HepG2 (cell line): ENCODE data around the gene BTBD7. TPM values are rescaled to one million over a fixed set of nuclear protein-coding genes. Genes with fewer than 3 reads are reported as not detected.
A peak's percentile ranks its signal among the peaks of the same experiment; 100 is the strongest.

Experiments used
- ATAC-seq: fragments of 200-7000 bp; cut with Tn5 transposase; 3 replicates; pipeline ENCODE4 v1.9.1; 2020; ENCODE audit warnings: mild to moderate bottlenecking, moderate library complexity
- BruUV-seq: library from RNA; stranded (reverse); fragments of 400-500 nt; replicated peaks from 2 replicates; lab custom pipeline; 2021; lab: Mats Ljungman, UMichigan
- CTCF ChIA-PET: fragments of 300-600 bp; formaldehyde crosslinking; extraction: SDS; loops from one replicate; lab custom pipeline; 2021; ENCODE audit warnings: low total read pairs, inconsistent platforms, low intra/inter-chr PET ratio; lab: Yijun Ruan, JAX
- POLR2A ChIA-PET: fragments of 350-600 bp; sonication (Branson Sonifier 250); formaldehyde crosslinking; loops from one replicate; lab custom pipeline; 2020; ENCODE audit warnings: antibody characterized with exemption, inconsistent platforms; lab: Yijun Ruan, JAX
- DNase-seq: peaks from one replicate; pipeline ENCODE4 v3.0.0-alpha.2; 2015; ENCODE audit warnings: low spot score
- FAIRE-seq: peaks from 3 replicates; lab custom pipeline; 2011; peaks lifted over from hg19 to GRCh38; lab: Jason Lieb, UNC
- H2AFZ ChIP-seq: one replicate; pipeline ENCODE4 v1.6.1; 2011; ENCODE audit warnings: low read length, inconsistent platforms
- H3K27ac ChIP-seq: fragments of 300-600 bp; 3 replicates; pipeline ENCODE4 v1.8.0; 2011; ENCODE audit warnings: mixed run types, mild to moderate bottlenecking, mixed read lengths, low read length, inconsistent platforms; ENCODE audit not compliant: insufficient read depth; ENCODE audit errors: extremely low read length
- H3K27me3 ChIP-seq, 2 experiments: fragments of 200-600 bp in 1 of 2; 2 replicates in 1 of 2; 3 replicates in 1 of 2; pipeline versions ENCODE4 v1.6.0 to v1.8.0; 2011; ENCODE audit warnings: low read length in 2 of 2, mild to moderate bottlenecking in 2 of 2, moderate library complexity in 2 of 2, inconsistent platforms in 1 of 2; ENCODE audit not compliant: insufficient read depth in 2 of 2, control insufficient read depth in 1 of 2
- H3K36me3 ChIP-seq, 2 experiments: fragments of 200-600 bp in 1 of 2; replicated peaks in 1 of 2; 2 replicates in 1 of 2; 3 replicates in 1 of 2; pipeline versions ENCODE4 v1.5.1 to v1.8.0; 2011; ENCODE audit warnings: low read length in 2 of 2, inconsistent platforms in 1 of 2; ENCODE audit not compliant: insufficient read depth in 2 of 2, control insufficient read depth in 1 of 2
- H3K4me1 ChIP-seq: 2 replicates; pipeline ENCODE4 v1.5.1; 2012; ENCODE audit warnings: low read length, inconsistent platforms; ENCODE audit not compliant: insufficient read depth
- H3K4me2 ChIP-seq: 2 replicates; pipeline ENCODE4 v1.6.0; 2011; ENCODE audit warnings: low read depth, low read length, inconsistent platforms
- H3K4me3 ChIP-seq, 3 experiments: fragments of 200-600 bp in 1 of 3; sonication (generic), shearing (Covaris generic) in 1 of 3; replicated peaks in 1 of 3; 2 replicates each; pipeline ENCODE4 v1.5.1; 2011 to 2016; ENCODE audit warnings: low read length in 3 of 3, inconsistent platforms in 2 of 3, low read depth in 2 of 3, mild to moderate bottlenecking in 2 of 3, control low read depth in 1 of 3, mixed read lengths in 1 of 3; ENCODE audit not compliant: insufficient read depth in 1 of 3
- H3K79me2 ChIP-seq: one replicate; pipeline ENCODE4 v1.6.1; 2011; ENCODE audit warnings: low read length, inconsistent platforms; ENCODE audit not compliant: insufficient read depth
- H3K9ac ChIP-seq: 2 replicates; pipeline ENCODE4 v1.6.0; 2011; ENCODE audit warnings: mild to moderate bottlenecking, low read depth, low read length, inconsistent platforms; ENCODE audit not compliant: insufficient read depth
- H3K9me3 ChIP-seq: 2 replicates; pipeline ENCODE4 v1.5.1; 2012; ENCODE audit warnings: mild to moderate bottlenecking, low read length
- H4K20me1 ChIP-seq: 2 replicates; pipeline ENCODE4 v1.6.0; 2011; ENCODE audit warnings: inconsistent platforms, mild to moderate bottlenecking, low read length, moderate library complexity; ENCODE audit not compliant: insufficient read depth
- BCL3 ChIP-seq: sonication (generic); formaldehyde crosslinking; IDR thresholded peaks from 2 replicates; pipeline ENCODE4 v1.5.1; 2020; ENCODE audit warnings: mild to moderate bottlenecking, missing genetic modification reagents, moderate library complexity
- GZF1 ChIP-seq: sonication (generic); formaldehyde crosslinking; IDR thresholded peaks from 2 replicates; pipeline ENCODE4 v1.5.1; 2020; ENCODE audit warnings: mild to moderate bottlenecking, missing genetic modification reagents
- HDAC2 ChIP-seq: sonication (generic); formaldehyde crosslinking; IDR thresholded peaks from 2 replicates; pipeline ENCODE4 v1.4.0; 2020; ENCODE audit warnings: missing genetic modification reagents
- HOXA5 ChIP-seq: sonication (generic); formaldehyde crosslinking; IDR thresholded peaks from 2 replicates; pipeline ENCODE4 v1.4.0; 2020; ENCODE audit warnings: missing genetic modification reagents
- JARID2 ChIP-seq: sonication (generic); formaldehyde crosslinking; IDR thresholded peaks from 2 replicates; pipeline ENCODE4 v1.8.1; 2023; ENCODE audit warnings: missing genetic modification reagents, inconsistent platforms; ENCODE audit not compliant: insufficient replicate concordance
- JUNB ChIP-seq: sonication (generic); formaldehyde crosslinking; IDR thresholded peaks from 2 replicates; pipeline ENCODE4 v1.8.0; 2022; ENCODE audit warnings: missing genetic modification reagents, mild to moderate bottlenecking, borderline replicate concordance
- KLF6 ChIP-seq: IDR thresholded peaks from 2 replicates; pipeline ENCODE4 v1.8.0; 2016; ENCODE audit warnings: missing biosample characterization, missing genetic modification reagents
- MZF1 ChIP-seq: sonication (generic); formaldehyde crosslinking; IDR thresholded peaks from 2 replicates; pipeline ENCODE4 v1.8.1; 2023; ENCODE audit warnings: mild to moderate bottlenecking, missing genetic modification reagents, borderline replicate concordance
- NCOR1 ChIP-seq: fragments of 200-600 bp; sonication (generic); IDR thresholded peaks from 2 replicates; pipeline ENCODE4 v1.7.0; 2017; ENCODE audit warnings: antibody characterized with exemption, low read length, borderline replicate concordance
- NFKBIZ ChIP-seq: IDR thresholded peaks from 2 replicates; pipeline ENCODE4 v1.6.1; 2018; ENCODE audit warnings: missing genetic modification reagents, missing compliant biosample characterization
- PAX8 ChIP-seq: sonication (generic); formaldehyde crosslinking; IDR thresholded peaks from 2 replicates; pipeline ENCODE4 v1.8.0; 2022; ENCODE audit warnings: mild to moderate bottlenecking, missing genetic modification reagents, borderline replicate concordance
- REL ChIP-seq: sonication (generic); formaldehyde crosslinking; conservative IDR thresholded peaks from 2 replicates; pipeline ENCODE4 v1.8.0; 2022; ENCODE audit warnings: mild to moderate bottlenecking, missing genetic modification reagents, moderate library complexity
- SALL2 ChIP-seq: sonication (generic); formaldehyde crosslinking; IDR thresholded peaks from 2 replicates; pipeline ENCODE4 v1.8.1; 2023; ENCODE audit warnings: mild to moderate bottlenecking, missing genetic modification reagents, inconsistent platforms
- SNAPC2 ChIP-seq: sonication (generic); formaldehyde crosslinking; IDR thresholded peaks from 2 replicates; pipeline ENCODE4 v1.8.1; 2022; ENCODE audit warnings: mild to moderate bottlenecking, missing genetic modification reagents
- ZFP36L1 ChIP-seq: sonication (generic); formaldehyde crosslinking; IDR thresholded peaks from 2 replicates; pipeline ENCODE4 v1.8.0; 2022; ENCODE audit warnings: mild to moderate bottlenecking, missing genetic modification reagents, moderate library complexity
- ZMYM3 ChIP-seq: sonication (generic); formaldehyde crosslinking; IDR thresholded peaks from 2 replicates; pipeline ENCODE4 v1.5.1; 2020; ENCODE audit warnings: mild to moderate bottlenecking, missing genetic modification reagents
- ZNF362 ChIP-seq: sonication (generic); formaldehyde crosslinking; IDR thresholded peaks from 2 replicates; pipeline ENCODE4 v1.4.0; 2020; ENCODE audit warnings: missing genetic modification reagents, mild to moderate bottlenecking, borderline replicate concordance
- ZNF446 ChIP-seq: sonication (generic); formaldehyde crosslinking; IDR thresholded peaks from 2 replicates; pipeline ENCODE4 v1.5.0; 2020; ENCODE audit warnings: mild to moderate bottlenecking, missing genetic modification reagents
- ZNF552 ChIP-seq: sonication (generic); formaldehyde crosslinking; IDR thresholded peaks from 2 replicates; pipeline ENCODE4 v1.9.0; 2022; ENCODE audit warnings: missing genetic modification reagents, mild to moderate bottlenecking, borderline replicate concordance
- ZNF570 ChIP-seq: sonication (generic); formaldehyde crosslinking; IDR thresholded peaks from 2 replicates; pipeline ENCODE4 v1.4.0; 2020; ENCODE audit warnings: mild to moderate bottlenecking, missing genetic modification reagents, borderline replicate concordance
- ZNF839 ChIP-seq: sonication (generic); formaldehyde crosslinking; IDR thresholded peaks from 2 replicates; pipeline ENCODE4 v1.4.0; 2020; ENCODE audit warnings: missing genetic modification reagents, mild to moderate bottlenecking, borderline replicate concordance
- WGBS: methylation state at CpG from one replicate; pipeline ENCODE4 v1.1.6; 2017; ENCODE audit warnings: low lambda C conversion rate; 5-methylcytosine and 5-hydroxymethylcytosine counted together
- in situ Hi-C: cut with HindIII; loops from 2 replicates; pipeline ENCODE4 v1.10.0; 2017; ENCODE audit warnings: low pct_unique_long_range_greater_than_20kb; ENCODE audit not compliant: extremely low pct_ligation_motif_present
- intact Hi-C: fragments of 100-400 bp; cut with micrococcal nuclease; formaldehyde crosslinking; loops from one replicate; pipeline ENCODE4 v1.10.0; 2022; ENCODE audit not compliant: unreplicated experiment
- polyA plus RNA-seq, 8 experiments: library from polyadenylated mRNA; depleted of rRNA in 3 of 8; stranded (reverse) in 7 of 8; unstranded in 1 of 8; fragments of >200 nt; fragmentation: Illumina TruSeq in 4 of 8; extraction: Trizol in 4 of 8; gene quantifications; 2 replicates each; pipeline versions ENCODE4 v1.2.1 to v1.2.3, GENCODE V29; 2011 to 2016; ENCODE audit warnings: low read depth in 4 of 8, missing spikeins in 1 of 8, mixed read lengths in 1 of 8; ENCODE audit not compliant: insufficient read depth in 1 of 8
- total RNA-seq, 5 experiments: library from RNA; depleted of rRNA; stranded (reverse); fragments of >200 nt; fragmentation: Illumina TruSeq; extraction: Trizol; gene quantifications; 2 replicates each; pipeline ENCODE4 v1.2.3, GENCODE V29; 2016; ENCODE audit warnings: low read depth in 1 of 5

The BTBD7 gene
- total and polyA plus RNA-seq, 2 of the 13 experiments (the other 11 are each of a cell fraction or from before 2014, with no cell fraction given), result 11.6 to 15.2 TPM

DNA sequence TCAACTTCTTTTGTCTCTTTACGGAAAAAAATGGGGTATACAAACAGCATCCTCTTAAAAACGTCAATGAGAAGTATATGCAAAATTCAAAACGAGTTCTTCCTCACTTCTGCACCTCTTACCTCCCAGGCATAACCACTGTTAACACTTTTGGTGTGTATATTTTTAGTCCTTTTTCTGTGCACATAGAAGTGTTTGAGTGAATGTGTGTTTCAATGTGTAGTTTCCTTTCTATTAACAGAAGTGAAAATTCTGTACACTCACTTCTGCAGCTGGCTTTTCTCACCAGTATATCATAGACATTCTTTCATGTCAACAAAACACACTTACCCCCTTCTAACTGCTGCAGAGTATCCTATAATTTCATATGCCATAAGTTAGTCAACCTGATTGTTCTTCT is 120.4 kb downstream of the BTBD7 start (continued):
- TF ChIP-seq ZNF570 (CRISPR knock-in tag), result no peak
- no peak for TF ChIP-seq MZF1 (CRISPR knock-in tag)
- no peak for TF ChIP-seq ZMYM3
- TF ChIP-seq SNAPC2, result no peak
- no peak for TF ChIP-seq ZFP36L1 (CRISPR knock-in tag)
- TF ChIP-seq ZNF552 (CRISPR knock-in tag), result no peak
- no peak for TF ChIP-seq ZNF839 (CRISPR knock-in tag)
- TF ChIP-seq ZNF446, result no peak

- DNase-seq (no peak), FAIRE-seq (no peak), ATAC-seq (peak; percentile 83)
- POLR2A ChIA-PET, result interaction anchor here (0.7 to 2.7 kb wide), 6 partner anchors 11 to 123 kb away, joined by 3 to 26 read pairs (median 4); partner anchors contain the start of genes LYSET and MOAP1
- Histone ChIP-seq H4K20me1 (no peaks in the 10 kb centered on the region), H3K4me3 (peak overlapping the region; percentile 77 to 98 (median 92)), H2AFZ (peak overlapping the region; percentile 81), H3K4me2 (peak overlapping the region; percentile 87), H3K9me3 (no peaks in the 10 kb centered on the region), H3K36me3 (peaks cover 1 to 8% of the 10 kb centered on the region in 2 experiments; a peak in 2 of 5 replicates), H3K79me2 (peaks cover 20% of the 10 kb centered on the region), H3K4me1 (peaks cover 29% of the 10 kb centered on the region), H3K27me3 (no peaks in the 10 kb centered on the region; a peak in 1 of 5 replicates), H3K27ac (peak overlapping the region; percentile 73), H3K9ac (peak overlapping the region; percentile 75)
- CTCF ChIA-PET, result interaction anchor here (1.1 to 1.8 kb wide), 3 partner anchors 11 to 336 kb away, joined by 3 to 6 read pairs (median 4); no protein-coding TSS in a partner anchor
- intact Hi-C loops (loop anchor here (2.0 to 5.0 kb wide), 3 partner anchors 23 to 125 kb away; partner anchors contain the start of genes BTBD7, LYSET and MOAP1), in situ Hi-C loops (no loop called here)
- BruUV-seq, result no TSS peak
- WGBS, result under 1% methylated on average over 20 of the region's 23 CpGs
- TF ChIP-seq REL (CRISPR knock-in tag) (0 out of 2 replicates have a peak, but pooled peaks have one; percentile 7), HDAC2 (CRISPR knock-in tag) (peak; percentile 9), ZNF362 (CRISPR knock-in tag) (no peak), PAX8 (CRISPR knock-in tag) (no peak), BCL3 (no peak), JARID2 (peak; percentile 8), NCOR1 (no peak), HOXA5 (CRISPR knock-in tag) (no peak), NFKBIZ (CRISPR knock-in tag) (no peak), JUNB (CRISPR knock-in tag) (no peak), KLF6 (CRISPR knock-in tag) (0 out of 2 replicates have a peak, but pooled peaks have one; percentile 19), GZF1 (0 out of 2 replicates have a peak, but pooled peaks have one; percentile 5), SALL2 (CRISPR knock-in tag) (no peak)
These were observed 125.1 kb downstream of the BTBD7 start for GRCh38 chr14:93207468-93208308.
